ENCODE results near the gene STAM2. TPM values are rescaled to one million over a fixed set of nuclear protein-coding genes. Genes with fewer than 3 reads are reported as not detected.
"Not testable (repeated sequence)": the region's sequence is repeated elsewhere in the genome, so short reads cannot be mapped to it uniquely, and the experiment has no call there.

Gene STAM2
- total RNA-seq, 2 donors from 2014 or later: 30.6 to 42.0 TPM

GRCh38 chr2:152167065-152167464 lies 8.5 kb downstream of the STAM2 start:
- Histone ChIP-seq H3K27ac (no peak overlapping the region), H3K27me3 (no peaks in the 10 kb centered on the region), H3K9me3 (no peaks in the 10 kb centered on the region), H3K4me1 (no peaks in the 10 kb centered on the region), H3K9ac (ENCODE audit: low read depth in 2 of 2, low read length in 2 of 2) (no peak overlapping the region), H3K4me3 (no peak overlapping the region), H3K36me3 (no peaks in the 10 kb centered on the region)
- no peak for DNase-seq
- no peak for TF ChIP-seq CTCF (IDR thresholded peaks at IDR 0.05)
- intact Hi-C loops (cut with DNase I): no loop called here

- Histone ChIP-seq H3K9ac (ENCODE audit: low read depth in 2 of 2, low read length in 2 of 2) (no peak overlapping the region), H3K4me1 (no peaks in the 10 kb centered on the region), H3K4me3 (no peak overlapping the region), H3K9me3 (no peaks in the 10 kb centered on the region), H3K27me3 (no peaks in the 10 kb centered on the region), H3K27ac (no peak overlapping the region), H3K36me3 (no peaks in the 10 kb centered on the region)
- intact Hi-C loops (cut with DNase I): no loop called here
- no peak for TF ChIP-seq CTCF (IDR thresholded peaks at IDR 0.05)
- DNase-seq: no peak
These were observed 8.9 kb downstream of the STAM2 start for GRCh38 chr2:152166633-152167032.

GRCh38 chr2:152165780-152166179 lies 9.8 kb downstream of the STAM2 start:
- Histone ChIP-seq H3K9me3 (no peaks in the 10 kb centered on the region), H3K9ac (ENCODE audit: low read depth in 2 of 2, low read length in 2 of 2) (no peak overlapping the region), H3K27me3 (no peaks in the 10 kb centered on the region), H3K4me3 (no peak overlapping the region), H3K36me3 (no peaks in the 10 kb centered on the region), H3K27ac (no peak overlapping the region), H3K4me1 (no peaks in the 10 kb centered on the region)
- intact Hi-C loops (cut with DNase I): no loop called here
- TF ChIP-seq CTCF (IDR thresholded peaks at IDR 0.05): no peak
- no peak for DNase-seq

GRCh38 chr2:152165306-152165705 lies 10.3 kb downstream of the STAM2 start:
- Histone ChIP-seq H3K27me3 (no peaks in the 10 kb centered on the region), H3K9ac (ENCODE audit: low read depth in 2 of 2, low read length in 2 of 2) (no peak overlapping the region), H3K4me1 (no peaks in the 10 kb centered on the region), H3K27ac (no peak overlapping the region), H3K9me3 (no peaks in the 10 kb centered on the region), H3K4me3 (no peak overlapping the region), H3K36me3 (no peaks in the 10 kb centered on the region)
- TF ChIP-seq CTCF (IDR thresholded peaks at IDR 0.05): no peak
- intact Hi-C loops (cut with DNase I): no loop called here
- no peak for DNase-seq

GRCh38 chr2:152163669-152164068 lies 11.9 kb downstream of the STAM2 start:
- DNase-seq; H3K9ac ChIP-seq (ENCODE audit: low read depth in 2 of 2, low read length in 2 of 2); H3K4me1 ChIP-seq; H3K4me3 ChIP-seq; intact Hi-C loops (cut with DNase I); H3K27ac ChIP-seq; H3K27me3 ChIP-seq; H3K9me3 ChIP-seq; H3K36me3 ChIP-seq: not testable (repeated sequence)

GRCh38 chr2:152162141-152162540 lies 13.4 kb downstream of the STAM2 start:
- Histone ChIP-seq H3K4me1 (no peaks in the 10 kb centered on the region), H3K4me3 (no peak overlapping the region), H3K9ac (ENCODE audit: low read depth in 2 of 2, low read length in 2 of 2) (no peak overlapping the region), H3K9me3 (no peaks in the 10 kb centered on the region), H3K36me3 (no peaks in the 10 kb centered on the region), H3K27me3 (no peaks in the 10 kb centered on the region), H3K27ac (no peak overlapping the region)
- TF ChIP-seq CTCF (IDR thresholded peaks at IDR 0.05): no peak
- intact Hi-C loops (cut with DNase I): no loop called here
- no peak for DNase-seq
